H4 (cell line): ENCODE data around the gene SERTM2. TPM values are rescaled to one million over a fixed set of nuclear protein-coding genes. Genes with fewer than 3 reads are reported as not detected.
"Not testable (repeated sequence)": the region's sequence is repeated elsewhere in the genome, so short reads cannot be mapped to it uniquely, and the experiment has no call there.

Experiments
- DNase-seq: peaks from one replicate; pipeline ENCODE4 v3.0.0-alpha.2; 2015; ENCODE audit warnings: low spot score
- total RNA-seq: library from RNA; depleted of rRNA; stranded (reverse); fragments of >200 nt; shearing (Covaris generic); gene quantifications from 2 replicates; pipeline ENCODE4 v1.2.3, GENCODE V29; 2014; rRNA removed

The SERTM2 gene
- total RNA-seq = 0.74 and 1.5 TPM in 2 replicates

DNA sequence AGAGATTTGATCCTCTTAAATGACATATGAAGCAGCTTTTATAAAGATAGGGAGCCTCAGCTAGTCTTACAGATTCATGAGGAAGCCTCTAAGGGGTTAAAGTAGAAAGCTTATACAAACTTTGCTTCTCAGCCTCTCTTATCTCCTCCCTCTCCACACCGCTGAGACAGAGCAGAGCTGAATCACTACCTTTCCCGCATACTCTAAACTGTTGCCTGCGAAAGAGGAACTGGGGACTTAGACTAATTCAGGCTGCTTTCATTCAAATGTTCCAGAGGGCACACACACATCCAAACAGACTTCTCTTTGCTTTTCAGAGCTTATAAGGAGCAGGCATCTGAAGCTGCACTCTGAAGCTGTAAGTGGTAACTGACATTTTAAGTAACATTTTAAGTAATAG, at the start of gene SERTM2:
Gene SERTM2 (plus strand): TSS at position 169 of the 400 bp plus-strand sequence. CDS start 7,213 bp downstream, outside the sequence.
- DNase-seq = peak; percentile 27

DNA sequence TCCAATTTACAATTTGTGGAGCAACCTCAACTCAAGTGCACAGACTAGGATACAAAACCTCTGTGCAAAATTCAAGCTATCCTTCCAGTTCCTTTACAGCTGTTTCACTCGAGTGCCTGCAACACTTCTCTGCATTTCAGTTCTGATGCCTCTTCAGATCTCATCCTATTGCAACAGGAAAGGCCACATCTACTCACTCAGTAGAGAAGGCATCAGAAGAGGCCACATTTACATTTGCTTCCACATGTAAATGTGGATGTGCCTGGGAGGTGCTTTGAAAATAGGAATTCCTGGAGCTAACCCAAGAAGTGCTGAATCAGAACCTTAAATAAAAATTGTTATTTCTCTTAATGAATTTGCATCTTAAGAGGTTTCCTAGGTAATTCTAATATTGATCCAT, 45.8 kb upstream of the SERTM2 start:
- no peak for DNase-seq

DNA sequence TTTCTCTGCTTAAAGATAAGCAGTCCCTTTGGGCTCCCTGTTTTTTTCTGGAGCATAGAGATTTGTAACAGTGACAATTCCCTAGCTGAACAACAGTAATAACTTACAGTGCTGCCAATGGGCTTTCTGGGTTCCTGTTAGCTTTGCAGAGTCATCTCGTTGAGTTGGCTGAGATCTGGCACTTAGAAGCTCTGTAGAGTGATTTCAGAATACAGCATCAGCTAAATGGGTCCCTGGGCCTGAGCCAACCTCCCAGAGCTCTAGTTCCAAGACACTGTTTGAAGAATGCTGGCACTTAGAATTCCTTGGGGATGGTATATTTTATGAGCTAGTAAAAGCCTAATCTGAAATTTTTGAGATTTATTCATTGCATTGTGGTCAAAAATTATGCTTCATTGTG, 43.5 kb upstream of the SERTM2 start:
- peak; percentile 14 for DNase-seq

DNA sequence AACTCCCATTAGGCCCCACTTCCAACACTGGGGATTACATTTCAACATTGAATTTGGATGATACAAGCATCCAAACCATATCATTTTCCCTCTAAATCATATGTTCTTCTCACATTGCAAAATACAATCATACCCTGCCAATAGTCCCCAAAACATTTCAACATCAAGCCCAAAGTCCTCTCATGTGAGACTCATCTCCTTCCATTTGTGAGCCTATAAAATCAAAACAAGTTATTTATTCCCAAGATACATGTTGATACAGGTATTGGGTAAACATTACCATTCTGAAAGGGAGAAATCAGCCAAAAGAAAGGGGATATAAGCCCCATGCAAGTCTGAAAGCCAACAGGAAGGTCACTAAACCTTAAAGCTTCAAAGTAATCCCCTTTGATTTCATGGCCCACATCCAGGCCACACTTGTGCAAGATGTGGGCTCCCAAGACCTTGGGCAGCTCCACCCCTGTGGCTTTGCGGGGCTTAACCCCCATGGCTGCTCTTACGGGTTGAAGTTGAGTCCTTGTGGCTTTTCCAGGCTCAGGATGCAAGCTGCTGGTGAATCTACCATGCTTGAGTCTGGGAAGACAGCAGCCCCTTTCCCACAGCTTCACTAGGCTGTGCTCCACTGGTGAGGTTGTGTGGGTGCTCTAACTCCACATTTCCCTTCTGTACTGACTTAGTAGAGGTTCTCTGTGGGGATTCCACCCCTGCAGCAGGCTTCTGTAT, 40.6 kb upstream of the SERTM2 start:
- no peak for DNase-seq

DNA sequence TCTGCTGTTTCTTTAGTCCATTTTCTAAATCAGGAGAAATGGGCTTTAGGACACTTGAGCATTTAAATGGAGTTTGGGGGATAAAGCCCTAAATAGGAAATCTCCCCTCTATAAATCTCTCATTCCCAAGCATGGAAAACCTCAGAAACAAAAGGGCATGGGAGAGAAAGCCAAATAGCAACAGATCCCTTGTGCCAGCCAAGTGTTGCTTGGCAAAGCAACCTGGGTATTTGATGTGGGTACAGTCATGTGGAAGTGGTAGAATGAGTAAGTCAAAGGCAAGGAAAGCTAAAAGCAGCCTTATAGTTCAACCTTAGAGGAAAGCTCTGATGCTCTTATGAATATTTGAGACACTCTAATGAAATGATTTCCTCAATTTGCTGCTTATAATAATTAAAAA, 29.5 kb upstream of the SERTM2 start:
- DNase-seq = no peak

DNA sequence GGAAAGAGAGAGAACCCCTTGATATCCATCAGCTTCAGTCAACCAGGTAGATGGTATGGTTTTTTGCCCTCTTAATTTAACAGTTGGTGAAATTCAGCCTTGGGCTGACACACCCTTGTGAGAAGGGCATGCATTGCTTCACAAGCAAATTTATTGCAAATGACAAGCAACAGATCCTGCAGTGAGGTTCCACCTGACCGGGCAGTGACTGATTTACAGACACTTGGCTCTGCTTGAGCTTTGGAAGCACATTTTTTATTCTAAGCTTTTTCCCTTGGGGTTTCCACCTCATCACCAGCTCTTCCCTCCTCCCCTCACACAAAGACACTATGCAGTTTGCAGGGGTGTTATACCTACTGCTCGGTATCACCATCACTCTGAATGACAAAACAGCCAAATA, 28.3 kb upstream of the SERTM2 start:
- DNase-seq = no peak

DNA sequence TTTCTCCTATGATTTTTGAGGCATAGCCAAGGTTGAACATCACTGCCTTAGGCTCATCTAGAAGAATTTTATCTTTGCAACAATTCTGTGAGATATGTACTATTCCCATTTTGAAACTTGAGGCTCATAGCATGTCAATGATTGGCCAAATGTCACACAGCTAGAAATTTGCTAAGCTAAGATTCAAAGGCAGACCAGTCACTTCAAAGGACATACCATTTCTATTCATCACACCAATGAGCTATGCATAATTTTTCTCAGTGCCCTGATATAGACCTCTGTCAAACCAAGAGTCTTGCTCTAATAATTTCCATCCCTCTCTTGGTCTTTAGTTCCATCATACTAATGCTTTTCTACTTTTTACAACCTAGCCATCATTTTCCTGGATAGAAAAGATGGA, 27.6 kb upstream of the SERTM2 start:
- no peak for DNase-seq

DNA sequence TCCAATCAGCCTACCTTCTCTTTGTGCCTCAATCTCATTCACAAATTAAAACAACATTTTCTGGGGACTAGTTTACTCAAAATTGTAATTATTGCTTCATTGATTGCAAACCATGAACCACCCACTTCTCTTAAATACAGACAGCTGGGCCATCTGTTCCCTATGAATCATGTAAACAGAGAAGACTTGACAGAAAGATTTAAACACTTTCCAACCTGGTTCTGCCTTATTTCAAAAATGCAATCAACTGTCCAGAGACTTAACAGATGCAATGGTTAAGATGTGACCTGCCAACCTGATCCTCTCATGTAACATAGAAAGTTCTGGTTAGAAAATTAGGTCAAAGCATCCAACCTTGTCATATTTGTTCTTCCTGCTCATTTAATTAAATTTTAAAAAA, 20.8 kb upstream of the SERTM2 start:
- DNase-seq = peak; percentile 14

DNA sequence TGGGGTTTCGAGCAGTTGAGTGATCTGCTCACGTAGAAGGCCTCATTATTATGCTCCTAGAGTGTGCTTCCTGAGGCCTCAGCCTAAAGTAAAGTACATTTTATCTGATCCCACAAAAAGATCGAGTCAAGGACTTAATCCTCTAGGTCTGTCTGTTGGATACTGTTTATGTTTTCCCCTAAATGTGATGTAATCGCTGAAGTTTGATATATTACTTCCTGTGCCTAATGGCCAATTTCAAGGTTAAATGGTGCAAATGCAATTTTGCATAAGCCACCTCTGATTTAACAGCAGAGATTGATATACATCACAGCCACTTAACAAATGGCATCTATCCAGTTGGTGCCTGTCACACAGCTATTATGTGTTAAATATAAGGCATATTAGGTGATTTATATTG, 19.4 kb upstream of the SERTM2 start:
- DNase-seq = peak; percentile 5

DNA sequence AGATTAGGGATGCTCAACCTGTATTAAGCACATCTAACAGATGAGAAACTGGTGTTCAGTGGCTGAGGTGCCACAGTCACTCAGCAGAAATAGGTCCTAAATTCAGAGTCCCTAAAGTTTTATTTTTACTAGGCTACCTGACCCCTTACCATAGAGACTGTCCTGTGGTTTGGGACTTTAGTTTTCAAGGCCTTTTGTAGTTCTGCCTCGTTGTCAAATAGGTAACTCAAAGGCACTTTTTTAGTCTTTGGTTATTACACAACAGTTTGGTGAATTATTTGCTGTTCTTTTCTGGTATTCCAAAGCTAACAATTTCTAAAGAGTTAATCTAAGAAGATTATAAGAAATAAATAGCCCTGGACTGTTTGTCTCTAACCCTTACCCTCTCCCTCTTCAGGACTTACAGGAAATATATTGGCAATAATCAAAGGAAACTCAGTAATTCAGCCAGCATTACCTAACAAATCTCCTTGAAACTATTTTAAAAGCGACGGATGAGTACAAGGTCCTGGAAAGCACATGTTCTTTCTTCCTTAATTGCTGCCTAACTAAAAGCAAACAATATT, 12.8 kb upstream of the SERTM2 start:
- no peak for DNase-seq

DNA sequence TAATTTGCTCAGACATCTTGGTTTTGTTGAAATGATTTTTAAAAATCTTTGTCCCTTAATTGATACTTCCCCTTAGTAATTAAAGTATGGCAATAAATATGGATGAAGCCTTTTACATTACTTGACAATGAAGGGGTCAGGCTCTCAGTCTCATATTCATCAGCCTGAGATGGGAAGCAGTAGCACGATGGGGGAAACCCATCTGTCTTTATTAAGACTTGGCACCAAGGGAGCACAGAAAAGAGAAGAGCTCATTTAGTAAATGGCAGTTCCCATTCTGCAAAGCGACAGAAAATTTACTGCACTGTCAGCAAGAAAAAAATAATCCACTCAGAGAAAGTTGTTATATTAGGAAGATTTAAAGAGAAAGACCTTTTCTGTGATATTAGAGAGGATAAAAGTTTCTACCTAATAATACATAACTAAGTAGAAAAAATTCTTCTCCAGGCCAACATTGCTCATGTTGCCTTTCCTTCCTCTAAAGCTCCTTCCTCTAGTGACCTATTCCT, 7.9 kb upstream of the SERTM2 start:
- no peak for DNase-seq

DNA sequence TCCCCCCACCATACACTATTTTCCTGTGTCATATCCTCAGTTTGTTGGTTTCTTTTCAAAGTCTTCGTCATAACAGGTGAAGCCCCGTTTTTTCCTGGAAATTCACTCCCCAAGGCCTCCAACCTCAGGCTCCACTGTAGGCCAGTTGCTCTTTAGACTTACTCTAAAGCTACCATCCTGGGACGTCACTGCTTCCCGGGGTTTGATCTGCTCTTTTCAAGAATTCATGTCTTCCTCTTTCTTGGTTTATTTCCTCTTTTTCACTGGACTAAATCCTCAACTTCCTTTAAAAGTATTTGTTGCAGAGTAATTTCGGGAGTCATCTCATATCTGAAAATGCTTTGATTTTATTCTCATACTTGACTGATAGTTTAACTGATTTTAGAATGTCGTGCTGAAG, 6.5 kb upstream of the SERTM2 start:
- DNase-seq = no peak

DNA sequence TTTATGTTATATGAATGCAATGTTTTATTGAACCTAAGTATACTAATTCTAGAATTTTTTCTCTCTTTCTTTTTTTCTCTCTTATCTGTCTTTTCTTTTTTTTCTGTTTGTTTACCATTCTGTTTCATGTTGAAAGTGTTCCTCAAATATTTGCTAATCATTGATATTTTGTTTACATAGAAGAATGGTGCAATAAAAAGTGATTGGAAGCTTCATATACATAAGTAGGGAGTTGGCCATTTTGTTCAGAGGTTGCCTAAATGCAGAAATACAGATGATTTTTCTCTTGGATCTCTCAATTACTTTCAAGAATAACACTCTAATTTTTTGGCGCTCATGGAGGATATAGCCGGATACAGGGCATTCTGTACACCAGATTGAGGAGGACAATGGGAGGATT, 5.7 kb upstream of the SERTM2 start:
- no peak for DNase-seq

DNA sequence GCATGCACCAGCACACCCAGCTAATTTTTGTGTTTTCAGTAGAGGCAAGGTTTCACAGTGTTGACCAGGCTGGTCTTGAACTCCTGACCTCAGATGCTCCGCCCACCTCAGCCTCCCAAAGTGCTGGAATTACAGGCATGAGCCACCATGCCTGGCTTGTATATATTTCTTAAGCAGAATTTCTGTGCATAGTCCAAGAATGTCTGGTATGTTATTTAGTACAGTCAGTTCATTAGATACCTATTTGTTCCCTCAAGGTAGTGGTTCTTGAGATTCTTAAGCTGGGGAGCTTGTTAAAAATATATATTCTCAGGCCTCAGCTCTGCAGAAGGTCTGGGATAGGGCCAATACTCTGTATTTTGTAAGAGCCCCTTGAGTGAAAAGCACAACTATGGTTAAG, 4.6 kb upstream of the SERTM2 start:
- DNase-seq = no peak

DNA sequence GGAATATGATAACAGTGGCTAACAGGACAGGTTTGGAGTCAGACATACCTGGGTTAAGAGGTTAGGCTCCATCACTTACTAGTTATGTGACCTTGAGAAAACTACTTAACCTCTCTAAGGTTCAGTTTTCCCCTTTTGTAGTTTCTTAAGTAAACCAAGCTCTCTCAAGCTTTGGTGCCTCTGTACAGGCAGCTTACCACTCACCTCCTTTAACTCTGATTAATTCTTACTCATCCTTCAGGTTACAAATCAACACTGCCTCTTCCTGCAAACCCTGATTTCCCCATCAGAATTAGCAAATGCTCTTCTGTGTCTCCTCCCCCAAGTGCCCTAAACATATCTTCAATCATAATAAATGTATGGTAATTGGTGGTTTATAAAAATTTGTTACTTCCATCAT, 3.5 kb upstream of the SERTM2 start:
- DNase-seq = no peak

DNA sequence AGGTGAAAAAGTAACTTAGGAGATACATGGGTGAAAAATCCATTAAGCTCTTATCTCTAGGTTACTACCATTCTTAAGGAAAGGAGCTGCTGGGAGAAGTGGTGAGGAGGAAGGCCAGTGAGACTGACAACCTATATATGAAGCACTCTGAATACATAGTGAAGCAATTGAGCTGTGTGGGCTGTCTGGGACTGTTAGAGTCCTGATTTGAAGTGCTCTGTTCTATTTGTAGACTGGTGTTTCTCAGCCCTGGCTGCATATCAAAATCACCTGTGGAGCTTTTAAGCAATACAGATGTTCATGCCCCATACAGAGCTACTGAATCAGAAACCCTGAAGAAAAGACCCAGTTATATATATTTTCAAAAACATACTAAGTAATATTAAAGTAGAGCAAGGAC, 3.9 kb downstream of the SERTM2 start:
- no peak for DNase-seq

DNA sequence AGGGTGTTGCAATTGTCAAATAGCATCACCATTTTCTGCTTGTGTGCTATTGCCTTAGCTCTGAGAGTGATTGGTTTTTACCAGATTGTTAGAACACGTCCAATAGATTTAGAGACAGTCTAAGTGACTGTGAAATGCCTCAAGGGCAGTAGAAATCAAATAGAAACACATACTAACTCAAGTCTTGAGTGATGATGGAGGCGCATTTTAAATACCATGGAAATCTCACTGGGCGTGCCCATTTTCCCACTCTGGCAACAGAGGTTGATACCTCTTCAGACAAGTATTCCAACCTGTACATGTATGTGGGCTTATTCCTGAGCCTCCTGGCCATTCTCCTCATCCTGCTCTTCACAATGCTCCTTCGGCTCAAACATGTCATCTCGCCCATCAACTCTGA, 7.2 kb downstream of the SERTM2 start:
- DNase-seq = no peak

DNA sequence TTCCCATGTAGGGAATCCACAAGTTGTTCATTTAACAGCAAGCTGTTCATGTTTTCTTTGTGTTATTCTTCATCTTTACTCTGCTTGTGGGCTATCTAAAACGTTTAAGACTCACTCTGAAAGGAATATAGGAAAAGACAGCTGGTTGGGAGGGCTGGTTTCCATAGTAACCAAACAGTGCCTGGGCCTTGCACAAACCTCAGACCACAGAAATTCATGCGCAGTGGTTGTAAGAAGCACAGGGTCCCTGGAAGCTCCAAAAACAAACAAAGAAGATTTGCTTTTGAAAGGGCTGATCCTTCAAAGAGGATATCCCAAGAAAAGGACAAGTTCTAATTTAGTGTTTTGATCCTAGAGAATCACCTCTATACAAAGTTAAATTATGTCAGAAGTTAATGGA, 7.8 kb downstream of the SERTM2 start:
- DNase-seq = peak; percentile 71

DNA sequence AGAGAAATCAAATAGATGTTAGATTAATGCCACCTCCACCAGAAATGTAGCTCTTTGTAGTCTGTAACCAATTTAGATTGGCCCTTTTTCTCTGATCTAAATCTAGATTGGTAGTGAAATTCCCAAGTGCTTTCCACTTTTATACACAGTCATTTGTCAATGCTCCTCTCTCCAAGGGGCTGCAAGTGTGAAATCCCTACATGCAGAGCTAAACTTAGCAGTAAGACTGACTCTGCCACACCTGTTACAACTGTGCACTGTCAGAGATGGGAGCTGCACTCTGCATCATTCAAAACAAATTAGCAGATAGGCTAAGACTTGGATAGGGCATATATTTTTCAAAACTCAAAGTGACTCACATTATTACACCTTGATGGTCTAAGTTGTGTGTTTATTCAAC, 9.1 kb downstream of the SERTM2 start:
- no peak for DNase-seq

DNA sequence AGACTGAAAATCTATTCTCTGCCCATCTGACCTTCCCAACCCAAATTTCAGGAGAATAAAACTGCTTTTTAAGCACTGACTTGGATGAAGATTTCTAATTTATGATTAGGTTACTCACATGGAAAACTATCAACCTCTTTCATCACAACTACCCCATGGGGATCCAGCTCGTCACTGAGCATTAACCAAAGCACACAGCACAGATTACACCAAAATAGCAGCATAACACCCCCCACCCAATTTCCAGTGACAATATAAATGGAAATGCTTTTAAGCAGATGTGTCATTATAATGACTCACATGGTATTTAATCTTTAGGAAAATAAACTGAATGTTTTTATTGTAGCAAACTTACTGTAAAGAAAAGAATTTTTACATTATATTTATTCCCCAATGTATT, 9.7 kb downstream of the SERTM2 start:
- DNase-seq = no peak

DNA sequence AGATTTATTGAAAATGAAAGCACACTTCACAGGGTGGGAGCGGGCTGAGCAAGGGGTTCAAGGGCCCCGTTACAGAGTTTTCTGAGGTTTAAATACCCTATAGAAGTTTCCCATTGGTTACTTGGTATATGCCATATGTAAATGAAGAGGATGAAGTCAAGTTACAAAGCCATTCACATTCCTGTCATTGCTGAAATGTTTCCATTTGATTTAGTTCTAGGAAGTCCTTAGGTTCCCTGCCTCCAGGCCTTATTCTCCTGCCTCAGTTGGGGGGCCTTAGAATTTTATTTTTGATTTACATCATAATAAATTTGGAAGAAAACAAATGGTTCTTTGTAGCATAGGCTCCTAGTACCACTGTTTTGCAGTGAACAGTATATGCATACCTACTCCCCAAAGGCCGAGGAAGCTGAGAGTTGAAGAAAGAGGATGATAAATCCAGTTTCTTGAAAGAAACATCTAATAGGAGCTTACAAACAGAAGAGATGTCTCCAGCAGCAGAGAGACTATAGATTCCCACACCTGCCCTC, 31.8 kb downstream of the SERTM2 start:
- no peak for DNase-seq

DNA sequence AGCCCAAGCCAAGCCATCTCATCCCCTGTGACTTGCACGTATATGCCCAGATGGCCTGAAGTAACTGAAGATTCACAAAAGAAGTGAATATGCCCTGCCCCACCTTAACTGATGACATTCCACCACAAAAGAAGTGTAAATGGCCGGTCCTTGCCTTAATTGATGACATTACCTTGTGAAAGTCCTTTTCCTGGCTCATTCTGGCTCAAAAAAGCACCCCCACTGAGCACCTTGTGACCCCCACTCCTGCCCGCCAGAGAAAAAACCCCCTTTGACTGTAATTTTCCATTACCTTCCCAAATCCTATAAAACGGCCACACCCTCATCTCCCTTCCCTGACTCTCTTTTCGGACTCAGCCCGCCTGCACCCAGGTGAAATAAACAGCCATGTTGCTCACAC, 37.8 kb downstream of the SERTM2 start:
- DNase-seq = not testable (repeated sequence)

DNA sequence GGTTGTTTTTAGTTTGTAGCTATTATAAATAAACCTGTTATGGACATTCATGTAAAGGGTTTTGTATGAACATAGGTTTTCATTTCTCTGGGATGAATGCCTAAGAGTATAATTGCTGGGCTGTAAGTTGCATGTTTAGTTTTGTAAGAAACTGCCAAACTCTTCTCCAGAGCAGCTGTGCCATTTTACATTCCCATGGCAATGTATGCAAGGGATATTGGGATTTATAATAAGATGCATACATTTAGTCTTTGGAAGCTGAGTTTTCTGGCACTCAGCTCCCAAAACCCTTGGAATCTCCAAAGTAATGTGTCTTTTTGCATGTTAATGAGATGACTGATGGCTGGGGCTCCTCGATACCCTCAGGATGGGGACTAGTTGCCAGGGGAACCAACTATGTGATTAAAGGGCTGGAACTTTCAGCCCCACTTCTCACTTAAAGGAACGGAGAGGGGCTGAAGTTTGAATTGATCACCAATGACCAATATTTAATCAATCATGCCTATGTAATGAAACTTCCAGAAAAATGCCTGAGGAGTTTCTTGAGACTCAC, 44.0 kb downstream of the SERTM2 start:
- no peak for DNase-seq
